HG03045 (cell line): ENCODE results near the gene DDIT4.
A peak's percentile ranks its signal among the peaks of the same experiment; 100 is the strongest.
"Not testable (repeated sequence)": the region's sequence is repeated elsewhere in the genome, so short reads cannot be mapped to it uniquely, and the experiment has no call there.

Experiments used
- ATAC-seq: cut with Tn5 transposase; IDR thresholded peaks from one replicate; pipeline ENCODE4 v1.9.1; 2021; ENCODE audit warnings: mild to moderate bottlenecking, moderate library complexity; ENCODE audit not compliant: unreplicated experiment

The DDIT4 gene

GRCh38 chr10:72292223-72292691, 18.5 kb downstream of the DDIT4 start:
- no peak for ATAC-seq

- ATAC-seq, result no peak
These were observed 21.7 kb downstream of the DDIT4 start for GRCh38 chr10:72295330-72295910.

DNA sequence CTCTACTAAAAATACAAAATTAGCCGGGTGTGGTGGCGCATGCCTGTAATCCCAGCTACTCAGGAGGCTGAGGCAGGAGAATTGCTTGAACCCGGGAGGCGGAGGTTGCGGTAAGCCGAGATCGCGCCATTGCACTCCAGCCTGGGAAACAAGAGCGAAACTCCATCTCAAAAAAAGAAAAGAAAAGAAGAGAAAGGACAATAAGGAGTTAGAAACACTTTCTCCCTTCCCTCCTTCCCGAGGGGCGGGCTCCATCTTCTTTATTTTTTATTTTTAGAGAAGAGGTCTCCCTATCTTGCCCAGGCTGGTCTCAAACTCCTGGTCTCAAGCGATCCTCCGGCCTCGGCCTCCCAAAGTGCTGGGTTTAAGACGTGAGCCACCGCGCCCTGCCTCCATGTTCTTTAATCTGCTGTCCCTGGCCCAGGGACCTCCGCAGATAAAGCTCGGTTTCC, 23.1 kb downstream of the DDIT4 start:
- not testable (repeated sequence) for ATAC-seq

DNA sequence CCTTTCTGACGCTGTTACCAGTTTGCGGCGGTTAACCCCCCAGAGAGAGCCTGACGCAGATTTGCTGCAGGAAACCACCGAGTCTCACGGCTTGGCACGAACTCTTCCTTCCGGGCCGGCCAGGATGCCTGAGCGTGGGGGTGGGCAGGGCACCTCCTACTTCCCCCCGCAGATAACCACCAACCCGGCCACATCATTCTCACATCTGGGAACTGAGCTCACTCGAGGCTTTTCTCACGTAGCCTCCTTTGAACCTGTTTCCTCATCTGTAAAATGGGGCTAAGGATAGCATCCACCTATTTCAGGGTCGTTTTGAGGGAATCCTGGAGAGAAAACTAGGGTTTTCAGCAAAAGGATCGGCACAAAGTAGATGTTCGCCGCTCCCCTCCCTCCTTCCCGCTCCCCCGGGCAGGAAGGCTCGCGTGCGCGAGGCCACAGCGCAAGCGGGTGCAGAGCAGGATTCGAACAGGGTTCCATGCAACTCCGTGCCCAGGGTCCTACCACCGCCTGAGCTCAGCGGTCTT, 23.6 kb downstream of the DDIT4 start:
- peak; percentile 53 for ATAC-seq

DNA sequence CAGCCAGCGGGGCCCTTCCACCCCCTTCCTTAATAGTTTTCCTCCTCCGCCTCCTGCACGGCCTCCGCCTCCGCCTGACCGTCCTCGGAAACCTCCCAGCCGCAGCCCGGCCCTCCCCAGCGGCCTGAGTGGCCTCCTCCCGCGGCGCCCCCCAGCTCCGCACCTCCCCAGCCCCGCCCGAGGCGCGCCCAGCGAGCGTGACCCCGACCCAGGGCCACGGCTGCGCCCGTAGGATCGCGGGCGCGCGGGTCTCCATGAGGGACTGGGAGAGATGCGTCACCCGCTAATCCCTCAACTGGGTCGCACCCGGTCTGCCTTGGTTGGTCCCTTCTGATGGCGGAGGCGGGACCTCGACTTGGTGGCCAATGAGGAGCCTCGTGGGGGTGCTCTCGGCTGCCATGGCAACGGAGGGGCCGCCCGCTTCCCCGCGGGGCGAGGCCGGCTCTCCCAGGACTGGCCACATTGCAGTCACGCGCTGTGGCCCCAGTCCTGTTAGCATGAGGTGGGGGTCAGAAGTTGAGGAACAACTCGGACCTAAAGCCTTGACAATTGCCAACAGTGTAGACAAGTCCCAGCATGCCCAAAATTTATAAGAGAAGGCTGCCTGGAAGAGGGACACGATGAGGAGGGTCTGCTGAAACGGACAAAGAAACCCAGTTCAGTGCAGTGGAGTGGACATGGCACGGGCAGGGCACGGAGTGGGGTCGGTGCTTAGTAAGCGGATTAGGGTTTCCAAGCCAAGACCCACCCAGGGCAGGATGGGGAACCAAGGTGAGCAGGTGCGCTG, 24.3 kb downstream of the DDIT4 start:
- ATAC-seq, result peak; percentile 82

DNA sequence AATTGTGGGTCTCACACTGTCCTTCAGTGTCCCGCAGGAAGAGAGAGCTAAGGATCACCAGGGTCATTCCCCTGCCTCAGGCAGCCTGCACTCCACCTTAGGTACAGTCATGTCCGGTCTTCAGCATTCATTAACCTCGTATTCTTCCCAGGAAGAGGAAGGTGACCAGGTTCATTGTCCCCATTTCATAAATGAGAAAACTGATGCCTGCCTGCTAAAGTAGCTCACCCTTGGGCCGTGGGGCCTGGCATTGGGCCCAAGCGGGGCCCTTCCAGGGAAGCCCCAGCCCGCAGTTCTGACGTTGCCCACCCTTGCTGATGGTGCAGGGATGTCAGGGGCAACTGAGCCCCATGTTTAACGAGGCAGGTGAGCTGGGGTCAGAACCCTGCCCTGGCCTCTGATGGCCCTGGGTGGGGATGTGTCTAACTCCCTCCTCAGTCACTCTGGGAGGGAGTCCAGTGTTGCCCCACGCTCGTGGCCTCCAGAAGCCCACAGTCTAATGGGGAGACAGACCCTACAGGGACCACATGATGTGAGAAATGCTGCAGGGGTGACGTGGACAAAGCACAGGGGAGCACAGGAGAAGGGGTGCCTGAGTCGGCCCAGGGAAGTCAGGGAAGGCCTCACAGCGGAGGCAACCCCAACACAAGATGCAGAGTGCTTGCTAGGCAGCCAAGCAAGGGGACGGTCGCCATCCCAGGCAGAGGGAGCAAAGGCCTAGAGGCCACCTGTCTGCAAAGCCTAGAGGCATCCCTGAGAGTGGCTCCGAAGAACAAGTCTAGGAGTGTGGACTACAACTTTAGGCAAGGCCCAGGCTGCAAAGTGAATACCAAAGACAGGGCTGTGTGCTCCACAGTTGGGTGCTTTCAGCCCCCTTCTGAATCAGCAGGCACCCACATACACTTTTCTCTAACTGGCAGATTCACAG, 25.1 kb downstream of the DDIT4 start:
- no peak for ATAC-seq

DNA sequence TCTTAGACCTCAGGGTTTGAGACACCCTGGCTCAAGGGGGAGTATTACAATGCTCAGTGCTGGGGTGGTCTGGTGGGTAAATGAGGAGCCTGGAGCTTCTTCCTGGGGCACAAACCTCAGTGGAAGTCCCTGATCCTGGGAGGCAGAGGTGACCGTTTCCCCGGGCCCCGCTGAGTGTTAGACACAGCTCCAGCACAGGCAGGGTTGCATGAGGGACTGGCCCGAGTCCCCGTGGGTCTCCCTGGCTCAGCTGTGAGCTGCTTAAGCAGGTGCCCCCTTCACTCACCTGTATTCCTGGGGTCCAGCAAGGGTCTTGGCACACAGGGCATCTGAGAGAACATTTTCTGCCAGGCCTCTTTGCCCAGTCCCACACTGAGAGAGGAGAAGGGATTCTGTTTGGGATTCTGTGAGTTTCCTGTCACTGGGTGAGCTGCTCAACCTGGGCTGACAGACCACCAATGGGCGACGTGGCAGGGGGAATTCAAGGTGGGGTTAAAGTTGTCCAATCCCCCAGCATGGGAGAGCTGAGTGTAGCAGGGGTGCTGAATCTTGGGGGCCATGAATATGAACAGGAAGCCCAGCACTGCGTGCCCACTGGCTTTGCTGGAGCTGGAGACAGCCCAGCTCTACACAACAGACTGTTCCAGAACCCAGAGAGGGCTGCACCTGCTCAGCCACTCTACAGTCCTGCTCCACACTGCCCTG, 29.9 kb downstream of the DDIT4 start:
- ATAC-seq, result no peak

GRCh38 chr10:72306215-72306760, 32.6 kb downstream of the DDIT4 start:
- no peak for ATAC-seq

DNA sequence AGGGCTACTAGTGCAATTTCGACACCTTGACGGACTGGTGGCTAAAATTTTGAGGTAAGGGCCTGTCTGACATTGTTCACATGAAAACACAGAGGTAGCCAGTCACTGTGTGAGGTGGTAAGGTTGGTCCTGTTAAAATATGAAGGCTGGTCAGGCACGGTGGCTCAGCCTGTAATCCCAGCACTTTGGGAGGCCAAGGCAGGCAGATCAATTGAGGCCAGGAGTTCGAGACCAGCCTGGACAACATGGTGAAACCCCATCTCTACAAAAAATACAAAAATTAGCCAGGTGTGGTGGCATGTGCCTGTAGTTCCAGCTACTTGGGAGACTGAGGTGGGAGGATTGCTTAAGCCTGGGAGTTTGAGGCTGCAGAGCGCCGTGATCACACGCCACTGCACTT, 34.0 kb downstream of the DDIT4 start:
- not testable (repeated sequence) for ATAC-seq

- ATAC-seq, result no peak
These were observed 34.7 kb downstream of the DDIT4 start for GRCh38 chr10:72308320-72308987.

- ATAC-seq, result no peak
These were observed 35.8 kb downstream of the DDIT4 start for GRCh38 chr10:72309290-72310240.

DNA sequence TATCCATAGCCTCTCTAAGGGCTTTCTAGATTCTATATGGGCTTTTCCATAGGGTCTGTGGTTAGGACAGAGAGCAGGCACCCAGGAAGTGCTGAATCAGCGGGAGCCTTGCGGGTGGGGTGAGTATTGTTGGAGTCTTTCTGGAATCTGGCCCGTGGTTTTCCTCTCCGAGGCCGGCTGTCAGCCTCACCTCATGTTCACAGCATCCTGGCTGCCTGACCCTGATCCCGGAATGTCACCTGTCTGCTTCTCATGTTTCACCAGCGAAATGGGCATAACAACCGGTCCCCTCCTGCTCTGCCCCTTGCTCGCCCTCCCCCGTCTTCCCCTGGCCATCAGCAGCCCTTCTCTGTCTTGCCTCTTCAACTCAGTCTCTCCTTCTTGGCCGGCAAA, 36.5 kb downstream of the DDIT4 start:
- no peak for ATAC-seq

DNA sequence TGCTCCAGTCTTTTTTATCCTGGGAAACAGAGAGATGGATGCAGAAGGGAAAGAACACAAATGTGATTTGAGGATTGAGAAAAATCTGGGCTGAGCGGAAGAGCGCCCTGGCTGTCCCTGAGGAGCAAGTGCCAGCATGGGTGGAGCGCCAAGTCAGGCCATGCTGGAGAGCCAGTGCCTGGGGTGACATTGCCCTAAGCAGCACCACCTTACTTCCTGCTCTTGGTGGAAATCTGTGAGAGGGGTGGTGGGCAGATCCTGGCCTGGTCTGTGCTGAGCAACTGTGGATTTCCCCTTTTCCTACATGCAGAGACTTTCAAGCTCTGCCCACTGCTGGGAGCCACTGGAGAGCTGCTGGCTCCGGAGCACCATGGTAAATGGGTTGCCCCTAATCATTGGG, 36.9 kb downstream of the DDIT4 start:
- no peak for ATAC-seq

DNA sequence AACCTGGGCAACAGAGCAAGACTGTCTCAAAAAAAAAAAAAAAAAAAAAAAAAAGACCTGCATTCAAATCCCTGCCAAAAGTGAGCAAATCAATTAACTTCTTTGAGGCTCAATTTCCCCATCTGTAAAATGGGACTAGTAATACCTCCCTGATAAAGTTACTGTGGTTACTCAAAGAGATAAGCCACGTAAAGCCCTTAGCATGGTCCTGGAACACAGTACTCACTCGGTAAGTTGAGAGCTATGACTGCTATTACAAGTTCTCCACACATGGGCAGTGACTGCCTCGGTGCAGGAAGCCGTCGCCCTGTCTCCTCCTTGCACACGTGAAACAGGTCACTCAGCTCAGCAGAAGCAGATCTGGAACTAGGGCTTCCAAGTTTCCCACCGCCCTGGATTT, 37.9 kb downstream of the DDIT4 start:
- ATAC-seq, result no peak

GRCh38 chr10:72312865-72313391, 39.2 kb downstream of the DDIT4 start:
- ATAC-seq, result no peak

DNA sequence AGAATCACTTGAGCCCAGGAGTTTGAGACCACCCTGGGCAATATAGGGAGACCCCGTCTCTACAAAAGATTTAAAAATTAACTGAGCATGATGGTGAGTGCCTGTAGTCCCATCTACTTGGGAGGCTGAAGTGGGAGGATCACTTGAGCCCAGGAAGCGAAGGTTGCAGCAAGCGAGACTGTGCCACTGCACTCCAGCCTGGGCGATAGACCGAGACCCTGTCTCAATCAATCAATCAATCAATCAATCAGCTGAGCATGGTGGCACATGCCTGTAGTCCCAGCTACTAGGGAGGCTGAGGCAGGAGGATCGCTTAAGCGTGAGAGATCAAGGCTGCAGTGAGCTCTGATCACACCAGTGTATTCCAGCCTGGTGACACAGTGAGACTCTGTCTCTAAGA, 40.5 kb downstream of the DDIT4 start:
- ATAC-seq, result no peak

- no peak for ATAC-seq
These were observed 41.3 kb downstream of the DDIT4 start for GRCh38 chr10:72315054-72315453.
